ENCODE measurements around the gene FLT3.

GRCh38 chr13:28037399-28037798 lies 63.0 kb downstream of the FLT3 start:
- TF ChIP-seq CTCF (IDR thresholded peaks at IDR 0.05; ENCODE audit: low read depth, low read length): no peak
- no peak for TF ChIP-seq EZH2phosphoT487 (IDR thresholded peaks at IDR 0.05; ENCODE audit: low read depth)

All from OCI-LY3 (cell line).